Esophagus muscularis mucosa (tissue), 4 donors: ENCODE data around the gene PKN2.

Source experiments
- EP300 ChIP-seq: sonication (generic); formaldehyde crosslinking; IDR thresholded peaks from one replicate; pipeline ENCODE4 v1.6.1; 2017; ENCODE audit warnings: antibody characterized with exemption
- POLR2A ChIP-seq: fragments of 450-650 bp; IDR thresholded peaks from one replicate; pipeline ENCODE4 v1.6.1; 2017; ENCODE audit warnings: antibody characterized with exemption, moderate library complexity, mild to moderate bottlenecking, low read depth
- TF ChIP-seq, protein P1 (sequence below), 3 experiments: fragments of 200-600 bp in 2 of 3; fragments of 450-650 bp in 1 of 3; sonication (generic) in 2 of 3; IDR thresholded peaks; one replicate each; pipeline ENCODE4 v1.5.1; 2017 to 2019; ENCODE audit warnings: antibody characterized with exemption in 3 of 3, mild to moderate bottlenecking in 2 of 3, moderate library complexity in 1 of 3

GRCh38 chr1:88878731-88879130 lies 194.7 kb downstream of the PKN2 start:
- no peak for TF ChIP-seq EP300
- TF ChIP-seq, protein P1, sequence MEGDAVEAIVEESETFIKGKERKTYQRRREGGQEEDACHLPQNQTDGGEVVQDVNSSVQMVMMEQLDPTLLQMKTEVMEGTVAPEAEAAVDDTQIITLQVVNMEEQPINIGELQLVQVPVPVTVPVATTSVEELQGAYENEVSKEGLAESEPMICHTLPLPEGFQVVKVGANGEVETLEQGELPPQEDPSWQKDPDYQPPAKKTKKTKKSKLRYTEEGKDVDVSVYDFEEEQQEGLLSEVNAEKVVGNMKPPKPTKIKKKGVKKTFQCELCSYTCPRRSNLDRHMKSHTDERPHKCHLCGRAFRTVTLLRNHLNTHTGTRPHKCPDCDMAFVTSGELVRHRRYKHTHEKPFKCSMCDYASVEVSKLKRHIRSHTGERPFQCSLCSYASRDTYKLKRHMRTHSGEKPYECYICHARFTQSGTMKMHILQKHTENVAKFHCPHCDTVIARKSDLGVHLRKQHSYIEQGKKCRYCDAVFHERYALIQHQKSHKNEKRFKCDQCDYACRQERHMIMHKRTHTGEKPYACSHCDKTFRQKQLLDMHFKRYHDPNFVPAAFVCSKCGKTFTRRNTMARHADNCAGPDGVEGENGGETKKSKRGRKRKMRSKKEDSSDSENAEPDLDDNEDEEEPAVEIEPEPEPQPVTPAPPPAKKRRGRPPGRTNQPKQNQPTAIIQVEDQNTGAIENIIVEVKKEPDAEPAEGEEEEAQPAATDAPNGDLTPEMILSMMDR (IDR thresholded peaks at IDR 0.05), result no peak
- TF ChIP-seq POLR2A, result no peak
